Effector memory CD4-positive, alpha-beta T cell (primary cell): ENCODE data around the gene TCF7L1.
"Not testable (repeated sequence)": the region's sequence is repeated elsewhere in the genome, so short reads cannot be mapped to it uniquely, and the experiment has no call there.

ENCODE experiments used
- DNase-seq, 3 donors: peaks; one replicate each; pipeline ENCODE4 v3.0.0-alpha.2; 2020
- H3K27ac ChIP-seq: 2 replicates; pipeline ENCODE4 v1.7.0; 2013; ENCODE audit warnings: mild to moderate bottlenecking, low read length, moderate library complexity; ENCODE audit not compliant: insufficient read depth, poor library complexity, severe bottlenecking
- H3K27me3 ChIP-seq: replicated peaks from 2 replicates; pipeline ENCODE4 v1.7.0; 2013; ENCODE audit warnings: mild to moderate bottlenecking, low read length; ENCODE audit not compliant: insufficient read depth, control insufficient read depth, poor library complexity, severe bottlenecking
- H3K36me3 ChIP-seq: 2 replicates; pipeline ENCODE4 v1.7.0; 2013; ENCODE audit warnings: mild to moderate bottlenecking, low read length, moderate library complexity; ENCODE audit not compliant: control insufficient read depth, insufficient read depth
- H3K4me1 ChIP-seq: 2 replicates; pipeline ENCODE4 v1.7.0; 2013; ENCODE audit warnings: low read length, mild to moderate bottlenecking; ENCODE audit not compliant: control insufficient read depth, insufficient read depth, poor library complexity, severe bottlenecking
- H3K4me3 ChIP-seq: 2 replicates; pipeline ENCODE4 v1.7.0; 2013; ENCODE audit warnings: low read length, low read depth, mild to moderate bottlenecking; ENCODE audit not compliant: insufficient read depth, poor library complexity, severe bottlenecking
- H3K9me3 ChIP-seq: 2 replicates; pipeline ENCODE4 v1.7.0; 2013; ENCODE audit warnings: mild to moderate bottlenecking, low read length, moderate library complexity; ENCODE audit not compliant: control insufficient read depth

The TCF7L1 gene

GRCh38 chr2:85191157-85191556, 58.0 kb downstream of the TCF7L1 start:
- Histone ChIP-seq H3K36me3 (no peaks in the 10 kb centered on the region), H3K4me1 (no peaks in the 10 kb centered on the region), H3K27me3 (no peaks in the 10 kb centered on the region), H3K9me3 (no peaks in the 10 kb centered on the region), H3K4me3 (no peak overlapping the region), H3K27ac (no peak overlapping the region)
- DNase-seq, result no peak

DNA sequence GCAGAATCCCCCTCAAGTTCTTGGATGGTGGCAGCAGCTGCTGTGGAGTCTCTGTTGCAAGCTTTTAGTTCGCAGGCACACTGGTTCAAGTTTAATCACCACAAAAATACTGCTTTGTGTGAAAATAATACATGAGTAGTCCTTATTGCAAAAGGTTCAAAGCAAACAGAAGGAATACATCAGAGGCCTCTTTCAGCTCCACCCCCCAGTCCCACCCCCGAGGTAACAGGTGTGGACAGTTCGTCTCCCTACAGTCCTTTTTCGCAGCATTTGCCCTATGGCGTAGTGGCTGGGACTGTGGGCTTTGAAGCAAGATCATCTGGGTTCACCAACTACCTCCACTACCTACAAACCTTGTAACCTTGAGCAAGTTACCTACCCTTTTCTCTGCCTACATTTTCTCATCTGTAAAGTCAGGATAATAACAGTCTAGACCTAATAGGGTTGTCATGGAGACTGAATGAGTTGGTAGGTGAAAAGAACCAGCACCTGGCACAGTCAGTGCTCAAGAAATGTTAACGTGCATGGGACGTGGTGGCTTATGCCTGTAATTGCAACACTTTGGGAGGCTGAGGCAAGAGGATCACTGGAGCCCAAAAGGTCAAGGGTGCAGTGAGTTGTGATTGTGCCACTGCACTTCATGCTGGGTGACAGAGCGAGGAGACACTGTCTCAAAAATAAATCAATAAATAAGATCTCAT, 61.7 kb downstream of the TCF7L1 start:
- no peak for DNase-seq
- H3K36me3 ChIP-seq, result no peaks in the 10 kb centered on the region
- no peaks in the 10 kb centered on the region for H3K4me1 ChIP-seq
- H3K9me3 ChIP-seq, result no peaks in the 10 kb centered on the region
- H3K27me3 ChIP-seq, result no peaks in the 10 kb centered on the region
- H3K27ac ChIP-seq, result no peak overlapping the region
- H3K4me3 ChIP-seq, result no peak overlapping the region

DNA sequence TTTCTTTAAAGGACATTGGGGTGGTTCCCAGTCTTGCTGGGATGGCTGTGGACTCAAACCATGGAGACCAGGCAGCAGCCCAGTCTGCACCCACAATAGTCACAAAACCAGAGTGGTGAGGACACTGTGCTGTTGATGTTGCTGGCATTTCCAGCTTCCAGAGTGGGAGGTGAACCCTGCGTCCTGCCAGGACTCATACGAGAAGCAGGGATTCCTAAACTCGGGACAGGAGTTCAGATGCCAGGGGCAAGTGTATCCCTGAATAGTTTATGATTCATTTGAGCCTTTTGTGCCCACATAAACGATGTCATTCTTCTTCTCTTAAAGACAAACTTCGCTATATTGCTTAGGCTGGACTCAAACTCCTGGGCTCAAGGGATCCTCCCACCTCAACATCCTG, 62.8 kb downstream of the TCF7L1 start:
- no peak for DNase-seq
- no peaks in the 10 kb centered on the region for H3K27me3 ChIP-seq
- H3K27ac ChIP-seq, result no peak overlapping the region
- no peaks in the 10 kb centered on the region for H3K4me1 ChIP-seq
- H3K4me3 ChIP-seq, result no peak overlapping the region
- no peaks in the 10 kb centered on the region for H3K36me3 ChIP-seq
- H3K9me3 ChIP-seq, result no peaks in the 10 kb centered on the region

- Histone ChIP-seq H3K27me3 (no peaks in the 10 kb centered on the region), H3K36me3 (no peaks in the 10 kb centered on the region), H3K27ac (no peak overlapping the region), H3K9me3 (no peaks in the 10 kb centered on the region), H3K4me3 (no peak overlapping the region), H3K4me1 (no peaks in the 10 kb centered on the region)
- DNase-seq, result no peak
These were observed 66.5 kb downstream of the TCF7L1 start for GRCh38 chr2:85199698-85200097.

DNA sequence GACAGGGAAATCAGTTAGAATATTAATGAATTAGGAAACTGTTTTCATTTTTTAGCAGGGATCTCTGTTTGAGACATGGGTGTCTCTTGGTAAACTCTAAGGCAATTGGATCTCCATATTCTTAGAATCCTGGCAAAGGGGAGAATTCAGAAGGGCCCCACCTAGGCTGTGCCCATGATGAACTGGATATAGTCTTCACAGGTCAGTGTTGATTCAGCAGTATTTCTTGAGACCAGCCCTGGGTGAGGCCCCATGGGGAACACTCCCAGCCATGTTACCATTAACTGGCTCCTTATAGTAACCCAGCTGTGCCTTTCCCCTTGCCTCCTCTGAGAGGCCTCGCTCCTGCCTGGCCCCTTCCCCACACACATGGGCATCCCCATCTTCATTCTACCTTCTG, 76.7 kb downstream of the TCF7L1 start:
- Histone ChIP-seq H3K27me3 (no peaks in the 10 kb centered on the region), H3K36me3 (no peaks in the 10 kb centered on the region), H3K9me3 (no peaks in the 10 kb centered on the region), H3K4me1 (no peaks in the 10 kb centered on the region), H3K4me3 (no peak overlapping the region), H3K27ac (no peak overlapping the region)
- DNase-seq, result no peak

DNA sequence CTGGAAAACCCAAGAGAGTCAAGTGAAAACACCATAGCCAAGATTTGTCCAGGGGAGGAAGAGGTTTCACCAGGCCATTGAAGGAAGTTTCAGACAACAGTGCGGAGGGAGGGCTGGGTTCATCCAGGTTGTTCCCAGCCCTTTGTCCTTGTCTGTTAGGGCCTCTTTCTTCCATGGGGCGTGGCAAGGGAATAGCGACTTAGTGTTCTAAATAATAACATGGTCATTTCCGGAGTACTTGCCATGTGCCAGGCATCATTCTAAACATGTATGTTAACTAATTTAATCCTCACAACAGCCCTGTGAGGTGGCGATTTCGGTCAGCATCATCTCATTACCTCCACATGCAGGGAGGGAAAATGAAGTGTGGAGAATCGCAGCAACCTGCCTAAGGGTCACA, 77.3 kb downstream of the TCF7L1 start:
- Histone ChIP-seq H3K27ac (no peak overlapping the region), H3K4me1 (no peaks in the 10 kb centered on the region), H3K36me3 (no peaks in the 10 kb centered on the region), H3K9me3 (no peaks in the 10 kb centered on the region), H3K27me3 (no peaks in the 10 kb centered on the region), H3K4me3 (no peak overlapping the region)
- DNase-seq, result no peak

- not testable (repeated sequence) for H3K9me3 ChIP-seq, H3K36me3 ChIP-seq, H3K27ac ChIP-seq, H3K4me3 ChIP-seq, H3K27me3 ChIP-seq, DNase-seq, H3K4me1 ChIP-seq
These were observed 78.4 kb downstream of the TCF7L1 start for GRCh38 chr2:85211606-85212005.

DNA sequence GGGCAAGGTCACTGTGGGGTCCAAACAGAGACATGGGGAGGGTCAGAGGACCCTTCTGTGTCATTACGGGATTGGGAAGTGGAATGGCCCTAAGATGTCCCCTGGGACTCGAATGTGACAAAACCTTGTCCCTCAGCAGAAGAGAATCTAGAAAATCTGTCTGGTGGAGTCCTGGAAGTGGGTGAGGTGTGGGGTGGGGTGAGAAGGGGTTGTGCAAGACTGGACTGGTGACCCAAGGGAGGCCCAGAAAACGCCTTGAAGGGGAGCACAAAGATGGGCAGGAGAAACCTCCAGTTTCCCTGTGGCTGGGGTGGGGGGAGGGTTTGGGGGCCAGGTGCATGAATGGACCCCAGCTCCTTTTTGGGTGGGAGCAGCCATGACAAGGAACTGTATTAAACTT, 79.6 kb downstream of the TCF7L1 start:
- H3K27ac ChIP-seq, result no peak overlapping the region
- no peaks in the 10 kb centered on the region for H3K36me3 ChIP-seq
- no peaks in the 10 kb centered on the region for H3K27me3 ChIP-seq
- no peak overlapping the region for H3K4me3 ChIP-seq
- DNase-seq, result no peak
- H3K9me3 ChIP-seq, result no peaks in the 10 kb centered on the region
- no peaks in the 10 kb centered on the region for H3K4me1 ChIP-seq

DNA sequence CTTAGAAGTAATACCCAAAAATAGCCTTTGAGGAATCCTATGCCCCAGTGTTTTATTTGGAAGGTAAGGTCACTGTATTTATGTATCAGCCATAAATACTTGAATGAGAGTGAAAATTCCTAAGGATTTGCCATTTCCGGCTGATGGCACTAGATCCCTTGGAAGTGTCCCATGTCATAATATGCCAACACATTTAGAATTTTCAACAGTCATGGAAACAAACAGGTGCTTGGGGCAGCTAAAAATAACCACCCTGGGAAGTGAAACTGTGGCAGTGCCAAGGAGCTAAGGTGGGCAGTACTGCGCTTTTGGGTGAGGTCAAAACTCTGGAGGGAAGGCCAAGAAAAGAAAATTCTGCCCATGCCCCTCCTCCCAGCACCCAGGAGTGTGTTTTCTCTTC, 80.2 kb downstream of the TCF7L1 start:
- H3K4me1 ChIP-seq, result no peaks in the 10 kb centered on the region
- no peak overlapping the region for H3K27ac ChIP-seq
- no peak overlapping the region for H3K4me3 ChIP-seq
- DNase-seq, result no peak
- H3K27me3 ChIP-seq, result no peaks in the 10 kb centered on the region
- no peaks in the 10 kb centered on the region for H3K9me3 ChIP-seq
- H3K36me3 ChIP-seq, result no peaks in the 10 kb centered on the region

DNA sequence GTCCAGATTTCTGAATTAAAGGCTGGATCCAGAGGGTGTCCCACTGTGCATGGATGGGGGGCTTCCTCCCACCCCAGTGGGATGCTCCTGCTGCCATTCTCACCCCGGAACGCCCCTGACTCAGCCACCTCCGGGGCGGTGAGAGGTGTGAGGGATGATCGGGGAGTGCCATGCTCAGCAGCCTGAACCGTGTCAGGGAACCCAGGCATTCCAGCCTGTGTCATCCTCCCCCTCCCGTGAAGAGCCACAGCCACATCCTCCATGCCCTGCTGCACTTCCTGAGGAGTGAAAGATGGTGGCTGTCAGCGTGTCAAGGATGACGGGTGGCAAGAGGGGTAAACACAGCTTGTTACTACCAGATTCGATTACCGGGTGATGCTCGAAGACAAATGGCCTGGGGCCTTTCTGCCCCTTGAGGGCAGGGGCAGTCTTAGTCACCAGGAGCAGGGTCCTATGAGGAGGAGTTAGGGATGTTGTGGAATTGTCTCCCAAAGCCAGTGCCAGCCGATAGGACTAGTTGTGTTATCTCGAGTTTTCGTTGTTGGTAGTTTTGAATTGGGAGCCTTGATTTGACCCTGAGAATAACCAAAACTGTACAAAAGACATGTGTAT, 80.8 kb downstream of the TCF7L1 start:
- no peak for DNase-seq
- H3K27ac ChIP-seq, result no peak overlapping the region
- no peaks in the 10 kb centered on the region for H3K9me3 ChIP-seq
- H3K36me3 ChIP-seq, result no peaks in the 10 kb centered on the region
- no peaks in the 10 kb centered on the region for H3K27me3 ChIP-seq
- H3K4me3 ChIP-seq, result no peak overlapping the region
- no peaks in the 10 kb centered on the region for H3K4me1 ChIP-seq
